NCI-H226 (cell line): ENCODE results near the gene DIAPH3.
"Not testable (repeated sequence)": the region's sequence is repeated elsewhere in the genome, so short reads cannot be mapped to it uniquely, and the experiment has no call there.

Experiments
- DNase-seq: peaks from one replicate; pipeline ENCODE4 v3.0.0-alpha.2; 2015

DIAPH3 gene

GRCh38 chr13:60094385-60095088, 69.2 kb downstream of the DIAPH3 start:
- no peak for DNase-seq

GRCh38 chr13:60093425-60094019, 70.2 kb downstream of the DIAPH3 start:
- DNase-seq: no peak

- DNase-seq: no peak
These were observed 72.2 kb downstream of the DIAPH3 start for GRCh38 chr13:60091573-60091972.

GRCh38 chr13:60090574-60090973, 73.2 kb downstream of the DIAPH3 start:
- no peak for DNase-seq

- not testable (repeated sequence) for DNase-seq
These were observed 79.9 kb downstream of the DIAPH3 start for GRCh38 chr13:60083780-60084179.

GRCh38 chr13:60080850-60081249, 82.9 kb downstream of the DIAPH3 start:
- DNase-seq: no peak

- no peak for DNase-seq
These were observed 85.5 kb downstream of the DIAPH3 start for GRCh38 chr13:60078226-60078625.

- no peak for DNase-seq
These were observed 87.9 kb downstream of the DIAPH3 start for GRCh38 chr13:60075850-60076249.

- DNase-seq: no peak
These were observed 89.3 kb downstream of the DIAPH3 start for GRCh38 chr13:60074397-60074796.

- DNase-seq: no peak
These were observed 97.5 kb downstream of the DIAPH3 start for GRCh38 chr13:60066226-60066625.

- no peak for DNase-seq
These were observed 101.2 kb downstream of the DIAPH3 start for GRCh38 chr13:60062502-60062901.

GRCh38 chr13:60061737-60062136, 102.0 kb downstream of the DIAPH3 start:
- DNase-seq: no peak

GRCh38 chr13:60051754-60052285, 111.9 kb downstream of the DIAPH3 start:
- DNase-seq: no peak

GRCh38 chr13:60048353-60048752, 115.4 kb downstream of the DIAPH3 start:
- not testable (repeated sequence) for DNase-seq

GRCh38 chr13:60047918-60048317, 115.8 kb downstream of the DIAPH3 start:
- peak; percentile 17 for DNase-seq

GRCh38 chr13:60044321-60044720, 119.4 kb downstream of the DIAPH3 start:
- no peak for DNase-seq

- no peak for DNase-seq
These were observed 120.5 kb downstream of the DIAPH3 start for GRCh38 chr13:60043262-60043661.

- DNase-seq: not testable (repeated sequence)
These were observed 123.1 kb downstream of the DIAPH3 start for GRCh38 chr13:60040668-60041067.

- DNase-seq: no peak
These were observed 127.9 kb downstream of the DIAPH3 start for GRCh38 chr13:60035874-60036273.

- no peak for DNase-seq
These were observed 130.9 kb downstream of the DIAPH3 start for GRCh38 chr13:60032851-60033250.

GRCh38 chr13:60028021-60028420, 135.7 kb downstream of the DIAPH3 start:
- no peak for DNase-seq

- DNase-seq: no peak
These were observed 137.4 kb downstream of the DIAPH3 start for GRCh38 chr13:60026286-60026685.

- no peak for DNase-seq
These were observed 143.4 kb downstream of the DIAPH3 start for GRCh38 chr13:60020288-60020687.
